Activated T-cell treated with anti-CD3 and anti-CD28 coated beads for 48 hours (primary cell): Measurements from ENCODE around the gene HYI.

ENCODE experiments used
- DNase-seq: peaks from one replicate; pipeline ENCODE4 v3.0.0-alpha.2; 2020; ENCODE audit warnings: low read depth

The HYI gene

DNA sequence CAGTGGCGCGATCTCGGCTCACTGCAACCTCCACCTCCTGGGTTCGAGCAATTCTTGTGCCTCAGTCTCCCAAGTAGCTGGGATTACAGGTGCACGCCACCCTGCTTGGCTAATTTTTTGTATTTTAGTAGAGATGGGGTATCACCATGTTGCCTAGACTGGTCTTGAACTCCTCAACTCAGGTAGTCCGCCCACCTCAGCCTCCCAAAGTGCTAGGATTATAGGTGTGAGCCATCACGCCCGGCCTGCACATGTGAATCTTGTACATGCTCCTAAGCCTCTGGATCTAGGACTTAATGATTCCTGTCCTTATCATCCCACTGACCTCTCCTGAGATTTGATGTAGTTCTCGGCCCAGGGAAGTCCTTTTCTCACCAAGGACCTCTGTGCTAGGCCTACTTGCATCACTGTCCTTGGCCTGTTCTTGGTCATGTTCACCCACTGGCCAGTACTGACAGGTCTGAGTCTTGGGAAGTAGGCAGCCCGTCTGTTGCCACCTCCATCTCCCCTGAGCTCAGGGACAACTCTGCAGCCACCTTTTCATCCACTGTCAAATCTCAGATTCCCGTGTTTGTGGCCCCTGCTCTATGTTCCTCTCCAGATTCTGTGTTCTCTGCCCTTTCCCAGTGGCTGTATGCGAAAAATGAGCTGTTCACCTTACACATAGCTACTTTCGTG is 9.4 kb downstream of the HYI start:
- DNase-seq = no peak

DNA sequence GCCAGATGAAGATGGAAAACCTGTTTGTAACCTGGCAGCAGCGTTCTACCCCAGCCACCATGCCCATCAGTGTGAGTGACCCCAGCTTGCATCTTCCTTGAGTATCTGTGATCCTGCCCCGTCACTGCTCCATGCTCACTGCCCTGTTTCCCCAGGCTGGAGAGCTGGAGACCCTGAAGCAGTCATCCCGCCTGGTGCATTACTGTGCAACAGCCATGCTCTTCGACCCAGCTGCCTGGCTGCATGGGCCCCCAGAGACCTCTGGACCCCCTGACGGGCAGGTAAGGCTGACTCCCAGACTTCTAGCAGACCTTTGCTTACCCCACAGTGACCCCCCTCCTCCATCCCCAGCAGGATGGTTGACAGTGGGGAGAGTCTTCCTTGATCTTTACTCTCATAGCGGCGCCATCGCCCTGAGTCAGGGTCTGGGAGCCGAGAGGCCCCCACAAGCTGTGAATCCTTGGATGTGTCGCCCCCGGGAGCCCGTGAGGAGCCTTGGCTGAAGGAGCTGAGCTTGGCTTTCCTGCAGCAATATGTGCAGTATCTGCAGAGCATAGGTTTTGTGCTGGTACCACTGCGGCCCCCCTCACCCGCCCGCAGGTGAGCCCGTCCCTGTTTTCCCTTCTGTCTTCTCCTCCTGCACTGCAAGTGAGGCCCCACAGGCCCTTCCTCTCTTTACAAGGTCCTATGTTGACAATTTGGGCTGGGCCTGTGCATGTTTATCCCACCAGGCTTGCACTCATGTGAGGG is 10.4 kb downstream of the HYI start:
- DNase-seq = no peak

DNA sequence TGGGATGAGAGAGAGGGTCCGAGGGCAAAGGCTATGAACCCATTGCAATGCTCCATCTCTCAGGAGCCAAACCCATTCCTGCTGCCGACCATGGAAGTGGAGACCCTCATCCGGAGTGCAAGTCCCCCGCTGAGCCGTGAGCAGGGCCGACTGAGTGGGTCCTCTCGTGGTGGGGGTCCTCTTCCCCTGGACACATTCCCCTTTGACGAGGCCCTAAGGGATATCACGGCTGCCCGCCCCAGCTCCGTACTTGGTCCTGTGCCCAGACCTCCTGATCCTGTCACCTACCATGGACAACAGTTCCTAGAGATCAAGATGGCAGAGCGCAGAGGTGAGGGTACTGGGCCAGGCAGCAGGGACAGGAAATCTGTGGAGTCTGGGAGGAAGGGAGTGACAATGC is 11.0 kb downstream of the HYI start:
- DNase-seq = no peak

DNA sequence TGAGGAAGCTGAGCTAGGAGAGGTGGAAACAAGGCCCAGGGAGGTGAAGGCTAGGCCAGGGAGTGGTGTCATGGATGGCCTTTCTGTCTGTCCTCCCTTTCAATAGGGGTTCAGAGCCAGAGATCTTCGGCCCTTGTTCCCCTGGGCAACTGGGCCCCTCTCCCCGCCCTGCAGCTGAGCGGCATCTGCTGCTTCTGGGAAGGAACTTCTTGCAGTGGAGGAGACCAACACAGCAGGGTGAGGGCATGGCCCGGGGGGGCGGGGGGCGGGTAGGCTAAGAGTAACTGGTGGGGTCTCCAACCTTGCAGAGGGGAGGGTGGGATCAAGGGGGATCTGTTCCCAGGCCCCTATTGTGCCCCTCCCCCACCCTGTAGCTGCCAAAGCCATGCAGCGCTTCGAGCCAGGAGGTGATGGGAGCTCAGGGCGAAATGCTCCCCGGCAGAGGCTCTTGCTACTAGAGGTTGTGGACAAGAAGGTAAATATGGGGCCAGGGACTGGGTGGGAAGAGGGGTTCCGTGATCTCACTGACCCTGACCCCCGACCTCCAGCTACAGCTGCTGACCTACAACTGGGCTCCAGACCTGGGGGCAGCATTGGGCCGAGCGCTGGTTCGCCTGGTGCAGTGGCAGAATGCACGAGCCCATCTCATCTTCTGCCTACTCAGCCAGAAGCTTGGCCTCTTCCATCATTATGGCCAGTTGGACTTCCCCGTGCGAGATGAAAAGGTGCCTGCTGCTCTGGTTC is 11.7 kb downstream of the HYI start:
- no peak for DNase-seq

DNA sequence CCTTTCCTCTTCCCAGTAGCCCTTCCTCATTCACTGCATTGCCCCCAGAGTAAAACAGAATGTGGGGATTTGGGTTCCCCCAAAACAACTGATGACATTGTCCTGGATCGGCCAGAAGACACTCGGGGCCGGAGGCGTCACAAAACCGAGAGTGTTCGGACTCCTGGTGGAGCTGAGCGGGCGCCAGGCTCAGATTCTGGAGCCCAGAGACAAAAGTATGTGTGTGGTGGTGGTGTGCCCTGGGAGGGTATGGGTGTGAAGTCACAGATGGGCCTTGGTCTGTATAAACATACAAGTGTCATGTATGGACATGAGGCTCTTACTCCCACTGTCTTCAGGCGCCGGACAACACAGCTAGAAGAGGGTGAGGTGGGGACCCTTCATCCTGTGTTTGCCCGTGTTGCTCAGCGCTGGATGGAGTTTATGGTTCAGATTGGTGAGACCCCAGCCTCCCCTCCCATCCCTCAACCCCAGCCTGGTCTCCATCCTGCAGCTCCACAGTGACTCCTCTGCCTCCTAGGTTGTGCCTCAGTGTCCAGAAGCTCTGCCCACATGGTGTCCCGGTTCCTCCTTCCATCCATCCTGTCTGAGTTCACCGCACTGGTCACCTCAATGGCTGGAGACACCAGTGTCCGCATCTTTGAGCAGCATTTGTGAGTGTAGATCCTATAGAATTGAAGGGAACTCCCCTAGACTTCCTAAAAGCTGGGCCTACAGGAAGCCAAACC is 12.4 kb downstream of the HYI start:
- no peak for DNase-seq

DNA sequence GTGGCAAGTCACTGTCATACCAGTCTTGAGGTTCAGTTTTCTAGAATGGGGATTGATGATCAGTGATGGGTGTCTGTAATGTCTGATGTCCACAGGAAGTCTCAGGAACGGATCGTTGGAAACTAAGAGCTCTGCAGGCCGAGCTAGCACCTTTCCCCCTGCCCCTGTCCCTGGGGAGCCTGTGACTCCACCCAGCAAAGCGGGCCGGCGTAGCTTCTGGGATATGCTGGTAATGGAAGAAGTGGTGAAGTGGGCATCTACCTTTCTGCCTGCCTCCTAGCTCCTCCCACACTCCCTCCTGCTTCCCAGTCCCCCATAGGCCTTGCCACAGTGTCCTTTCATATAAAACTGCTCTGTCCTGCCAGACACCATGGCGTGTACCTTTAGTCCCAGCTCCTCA is 13.4 kb downstream of the HYI start:
- no peak for DNase-seq

DNA sequence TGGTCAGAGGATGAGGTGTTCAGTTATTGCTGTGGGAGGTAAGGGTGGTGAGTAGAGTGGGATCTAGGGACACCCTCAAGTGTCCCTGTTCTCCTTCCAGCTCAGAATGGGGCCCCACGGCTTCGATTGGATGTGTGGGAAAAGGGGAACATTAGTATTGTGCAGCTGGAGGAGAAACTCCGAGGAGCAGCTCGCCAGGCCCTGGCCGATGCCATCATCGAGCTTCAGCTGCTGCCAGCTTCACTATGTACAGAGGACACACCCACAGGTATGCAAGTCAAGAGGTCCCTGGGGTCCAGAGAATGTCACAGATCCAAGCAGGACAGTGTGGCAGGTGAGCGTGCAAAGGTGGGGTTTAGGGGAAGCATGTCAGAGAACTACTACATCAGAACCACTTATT is 13.9 kb downstream of the HYI start:
- no peak for DNase-seq

DNA sequence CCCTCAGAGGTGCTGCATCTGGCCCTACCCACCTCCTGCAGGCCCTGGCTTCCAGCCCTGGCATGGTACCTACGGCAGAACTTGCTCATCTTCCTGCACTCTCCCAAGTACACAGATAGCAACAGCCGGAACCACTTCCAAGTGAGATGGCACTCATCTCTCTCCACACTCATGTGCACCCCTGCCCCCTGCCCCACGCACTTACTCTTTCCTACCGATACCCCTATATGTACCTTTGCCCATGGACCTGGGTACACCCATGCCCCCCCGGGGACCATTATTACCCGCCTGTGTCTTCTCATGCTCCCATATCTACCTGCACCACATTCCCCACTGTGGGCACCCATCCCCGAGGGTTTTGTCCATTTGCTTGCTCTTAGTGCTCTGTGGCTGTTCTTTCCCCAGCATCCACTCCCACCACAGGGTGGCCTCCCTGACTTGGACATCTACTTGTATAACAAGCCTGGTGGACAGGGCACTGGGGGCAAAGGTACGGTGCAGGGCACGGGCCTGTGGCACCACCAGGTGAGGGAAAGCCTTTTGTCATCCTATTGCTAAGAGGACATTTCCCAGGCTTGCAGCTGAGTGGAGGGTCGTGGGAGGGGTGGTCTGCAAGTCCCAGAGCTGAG is 14.7 kb downstream of the HYI start:
- DNase-seq = no peak

DNA sequence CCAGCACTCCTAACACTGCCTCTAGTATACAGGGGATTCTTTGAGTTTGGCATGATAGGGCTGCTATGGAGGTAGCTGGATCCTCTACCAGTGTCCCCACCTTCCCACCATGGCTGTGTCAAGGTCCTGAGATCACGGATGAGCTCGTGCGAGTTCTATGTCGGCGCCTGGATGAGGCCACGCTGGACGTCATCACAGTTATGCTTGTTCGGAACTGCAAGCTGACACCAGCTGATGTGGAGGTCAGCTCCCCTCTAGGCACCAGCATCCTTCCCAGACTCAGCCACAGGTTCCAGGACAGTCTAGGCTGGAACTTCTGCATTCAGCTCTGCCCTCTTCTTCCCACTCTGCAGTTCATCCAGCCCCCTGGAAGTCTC is 15.2 kb downstream of the HYI start:
- DNase-seq = no peak

DNA sequence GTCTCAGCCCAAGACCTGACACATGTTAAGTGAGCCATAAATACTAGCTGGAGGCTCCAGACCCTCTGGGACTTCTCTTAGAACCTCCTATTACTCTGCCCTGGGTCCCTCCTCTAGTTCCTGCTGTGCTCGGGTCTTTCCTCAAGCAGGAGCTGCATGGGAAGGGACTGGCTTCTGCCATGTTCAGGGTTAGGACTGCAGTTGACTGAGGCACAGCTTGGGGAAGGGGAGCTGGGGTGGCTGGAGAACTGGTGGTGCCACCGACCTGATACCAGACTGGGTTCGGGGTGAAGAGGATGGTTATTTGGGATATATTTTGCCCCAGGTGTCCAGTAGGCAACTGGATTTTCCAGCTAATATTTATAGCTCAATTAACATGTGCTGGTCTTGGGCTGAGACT is 15.7 kb downstream of the HYI start:
- DNase-seq = no peak

DNA sequence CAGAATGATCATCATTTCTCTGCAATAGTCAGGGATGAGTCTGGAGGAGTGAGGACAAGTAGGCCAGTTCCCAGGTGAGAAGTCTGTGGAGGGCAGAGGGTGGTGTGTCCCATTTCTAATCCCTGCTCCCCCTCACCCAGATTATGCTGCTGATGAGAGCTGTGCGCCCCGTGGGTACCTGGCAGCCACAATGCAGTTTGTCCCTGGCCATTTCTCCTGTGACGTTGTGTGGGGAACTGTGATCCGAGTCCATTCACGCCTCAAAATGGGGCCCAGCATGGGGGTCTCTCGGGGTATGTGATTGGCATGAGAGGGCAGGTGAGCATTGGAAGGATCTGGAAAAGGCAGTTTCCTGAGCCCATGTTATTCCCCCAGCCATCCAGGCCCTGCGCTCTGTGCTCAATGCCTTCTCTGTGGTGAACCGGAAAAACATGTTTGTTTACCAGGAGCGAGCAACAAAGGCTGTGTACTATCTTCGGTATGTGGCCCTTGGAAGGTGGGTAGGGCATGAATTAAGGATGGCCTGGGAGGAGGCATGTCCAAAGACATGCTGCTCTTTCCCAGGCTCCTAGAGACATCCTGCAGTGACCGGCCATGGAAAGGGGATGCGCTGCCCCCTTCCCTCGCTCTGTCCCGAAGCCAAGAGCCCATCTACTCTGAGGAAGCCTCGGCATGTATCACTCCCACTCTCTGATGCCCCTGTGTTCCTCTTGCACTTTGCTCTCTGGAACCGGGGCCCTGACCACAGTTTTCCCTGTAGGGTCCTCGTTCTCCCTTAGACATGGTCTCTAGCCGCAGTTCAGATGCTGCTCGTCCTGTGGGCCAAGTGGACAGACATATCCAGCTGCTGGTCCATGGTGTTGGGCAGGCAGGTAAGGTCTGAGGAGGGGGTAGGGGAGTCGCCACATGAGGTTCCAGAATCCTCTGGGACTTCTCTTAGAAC is 16.4 kb downstream of the HYI start:
- DNase-seq = no peak

DNA sequence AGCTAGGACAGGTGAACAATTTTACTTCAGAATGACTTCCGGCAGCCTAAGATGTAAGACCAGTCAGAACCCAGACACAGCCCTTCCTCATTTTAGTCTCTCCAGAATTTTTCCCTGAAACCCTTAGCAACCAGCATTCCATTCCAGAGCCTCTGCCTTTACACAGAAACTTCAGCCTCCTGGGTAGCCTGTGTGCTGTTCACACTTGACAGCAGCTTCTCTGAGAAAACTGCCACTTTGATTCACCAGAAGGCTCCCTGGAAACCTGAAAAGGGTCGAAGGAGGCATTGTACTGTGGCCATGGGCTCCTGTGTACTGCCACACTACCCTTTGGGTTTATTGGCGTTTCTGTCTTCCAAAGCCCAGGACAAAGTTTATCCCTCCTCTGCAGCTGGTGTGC is 17.4 kb downstream of the HYI start:
- DNase-seq = no peak

DNA sequence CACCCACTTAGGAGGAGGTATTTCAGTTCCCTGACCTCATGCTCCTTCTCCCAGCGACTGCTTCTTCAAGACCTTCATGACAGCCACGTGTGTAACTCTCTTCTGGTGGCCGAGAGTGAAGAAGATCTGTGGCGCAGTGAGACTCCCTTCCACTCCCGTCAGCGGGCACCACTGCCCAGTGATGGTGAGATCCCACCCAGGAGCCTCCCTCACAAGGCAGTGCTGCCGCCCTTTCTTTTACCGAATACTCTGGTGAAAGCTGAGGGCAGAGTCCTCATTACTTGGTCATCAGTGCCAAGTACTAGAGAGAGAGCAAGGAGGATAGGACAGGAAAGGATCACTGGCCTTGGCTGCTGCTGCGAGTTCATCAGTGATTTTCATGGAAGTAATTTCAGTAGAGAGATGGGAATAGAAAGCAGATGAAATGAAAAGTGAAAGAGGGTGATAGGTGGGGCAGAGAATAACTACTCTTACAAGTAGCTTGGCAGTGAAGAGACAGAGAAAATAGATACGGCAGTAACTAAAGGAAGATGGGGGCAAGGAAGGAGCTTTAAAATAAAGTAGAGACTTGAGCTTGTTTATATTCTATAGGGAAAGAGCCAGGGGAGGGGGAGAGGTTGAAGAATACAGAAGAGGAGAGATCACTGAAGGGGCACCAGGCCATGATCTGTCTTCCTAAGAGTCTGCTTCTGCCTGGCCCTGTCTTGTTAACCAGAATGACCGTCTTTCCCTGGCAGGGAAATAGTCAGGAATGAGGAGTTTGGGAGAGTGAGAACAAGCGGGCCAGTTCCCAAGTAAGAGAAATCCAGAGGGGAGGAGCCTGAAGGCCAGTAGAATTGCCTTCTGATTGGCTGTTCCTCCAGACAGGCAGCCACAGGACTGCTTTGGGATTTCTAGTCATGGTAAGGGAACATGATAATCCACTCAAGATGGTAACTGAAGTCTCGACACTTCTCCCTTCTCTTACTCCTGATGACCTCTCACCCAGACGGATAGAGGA is 18.3 kb downstream of the HYI start:
- no peak for DNase-seq

DNA sequence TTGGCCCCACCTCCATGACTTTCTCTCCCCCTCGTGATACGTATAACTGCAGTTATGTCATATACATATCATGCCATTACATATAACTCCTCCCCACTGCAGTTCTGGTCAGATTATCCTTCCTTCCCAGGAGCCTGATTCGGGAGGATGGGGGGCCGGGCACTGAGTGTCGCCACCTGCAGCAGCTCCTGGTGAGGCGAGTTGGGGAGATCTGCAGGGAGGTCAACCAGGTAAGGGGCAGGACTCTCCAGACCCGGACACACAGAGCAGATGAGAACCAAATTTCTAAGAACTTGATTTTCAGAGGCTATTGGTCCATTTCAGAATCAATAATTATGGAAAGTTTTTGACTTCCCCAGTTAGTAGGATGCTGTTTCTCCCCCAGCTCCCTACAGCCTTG is 19.5 kb downstream of the HYI start:
- no peak for DNase-seq

DNA sequence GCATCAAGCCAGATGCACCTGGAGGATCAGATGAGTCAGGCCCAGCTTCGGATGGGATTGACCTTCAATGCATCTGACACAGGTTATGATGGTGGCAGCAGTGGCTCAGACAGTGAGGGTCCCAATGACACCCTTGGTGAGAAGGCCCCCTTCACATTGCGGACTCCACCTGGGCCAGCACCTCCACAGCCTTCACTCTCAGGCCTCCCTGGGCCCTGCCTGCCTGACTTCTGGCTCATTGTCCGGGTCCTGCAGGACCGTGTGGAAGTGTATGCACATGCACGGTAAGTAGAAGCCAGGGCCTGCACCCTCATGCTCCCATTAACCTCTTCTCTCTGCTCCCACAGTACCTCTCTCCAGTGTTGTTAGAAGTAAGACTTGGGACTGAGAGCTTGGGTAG is 20.8 kb downstream of the HYI start:
- no peak for DNase-seq

DNA sequence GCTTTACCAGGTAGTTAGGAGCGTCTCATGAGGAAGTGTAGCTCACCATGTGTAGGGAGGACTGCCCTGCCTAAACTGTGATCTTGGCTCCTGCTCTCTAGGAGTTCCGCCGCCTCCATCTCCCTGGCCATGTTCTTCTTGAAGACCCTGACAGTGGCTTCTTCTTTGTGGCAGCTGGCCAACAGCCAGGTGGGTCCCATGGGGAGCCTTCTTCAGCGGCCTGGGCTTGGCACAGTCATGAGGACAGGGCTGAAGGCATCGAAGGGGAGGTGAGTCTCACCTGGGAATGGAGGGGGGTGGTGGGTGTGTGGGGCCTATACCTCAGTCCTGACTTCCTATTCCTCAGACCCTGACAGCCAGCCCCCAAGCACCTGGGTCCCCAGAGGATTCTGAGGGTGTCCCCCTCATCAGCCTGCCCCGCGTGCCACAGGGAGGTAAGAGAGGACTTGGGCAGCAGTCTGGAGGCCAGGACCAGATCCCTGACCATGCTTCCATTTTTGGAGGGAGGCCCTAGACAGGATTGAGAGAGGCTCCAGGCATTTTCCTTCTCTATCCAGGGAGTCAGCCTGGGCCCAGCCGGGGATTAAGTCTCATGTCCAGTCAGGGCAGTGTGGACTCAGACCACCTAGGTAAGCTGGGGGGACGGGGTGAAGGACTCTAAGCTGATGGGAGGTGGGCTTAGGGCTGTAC is 21.4 kb downstream of the HYI start:
- no peak for DNase-seq

DNA sequence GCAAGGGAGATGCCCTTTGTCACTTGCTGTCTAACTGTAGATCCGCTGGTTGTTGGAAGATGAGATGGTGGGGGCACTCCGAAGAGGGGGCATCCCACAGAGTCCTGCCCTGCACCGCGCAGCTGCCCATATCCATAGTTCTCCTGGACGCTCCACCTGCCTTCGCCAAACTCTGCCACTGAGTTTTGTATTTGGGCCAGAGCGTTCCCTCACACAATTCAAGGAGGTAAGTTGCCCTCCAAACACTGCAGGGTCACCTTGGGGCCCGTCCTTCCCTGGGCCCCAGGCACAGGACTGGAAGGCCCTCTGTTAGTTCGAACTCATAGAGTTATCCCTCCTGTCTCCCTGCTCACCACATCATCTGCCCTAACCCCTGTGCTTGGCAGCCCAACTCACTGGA is 22.1 kb downstream of the HYI start:
- no peak for DNase-seq

DNA sequence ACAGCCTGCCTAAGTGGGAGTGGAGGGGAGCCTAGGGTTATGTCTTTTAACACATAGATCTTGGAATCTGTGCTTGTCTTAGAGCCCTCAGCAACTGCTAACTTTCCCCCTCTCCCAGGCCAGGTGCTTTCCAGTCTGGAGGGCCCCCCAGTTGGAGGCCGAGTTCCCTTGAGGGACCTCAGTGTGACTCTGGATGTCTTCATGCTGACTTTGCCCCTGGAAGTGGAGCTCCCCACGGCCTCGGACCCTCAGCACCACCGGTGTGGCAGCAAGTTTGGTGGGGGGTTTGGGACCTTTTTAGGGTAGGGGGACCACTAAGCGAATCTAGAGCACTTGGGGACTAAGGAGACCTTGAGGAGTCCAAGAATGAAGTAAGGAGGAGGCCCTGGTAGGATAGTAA is 22.9 kb downstream of the HYI start:
- DNase-seq = no peak

DNA sequence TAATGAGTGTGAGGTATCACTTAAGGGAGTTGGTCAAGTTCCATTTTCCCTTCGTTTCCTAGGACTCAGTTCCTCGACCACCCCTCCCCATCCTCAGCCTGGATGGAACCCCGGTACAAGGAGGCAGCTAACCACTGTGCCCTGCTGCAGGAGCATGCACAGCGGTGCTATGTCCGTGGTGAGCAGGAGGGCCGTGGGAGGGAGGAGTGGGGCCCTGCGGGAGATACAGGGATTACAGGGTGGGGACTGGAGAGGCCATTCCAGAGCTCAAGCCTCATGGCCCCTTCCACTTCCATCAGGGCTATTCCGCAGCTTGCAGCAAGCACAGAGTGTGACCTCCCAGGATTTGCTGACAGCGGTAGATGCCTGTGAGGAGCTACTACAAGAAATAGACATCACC is 25.8 kb downstream of the HYI start:
- DNase-seq = no peak
